GM23338 (cell line): ENCODE measurements around the gene SPART.

ENCODE experiments used
- STAT1 ChIP-seq: IDR thresholded peaks from one replicate; pipeline ENCODE4 v1.6.1; 2016; ENCODE audit warnings: antibody characterized with exemption; ENCODE audit not compliant: unreplicated experiment
- ZNF114 ChIP-seq: fragments of 250-450 bp; sonication (Bioruptor Pico); IDR thresholded peaks from 2 replicates; pipeline ENCODE4 v1.5.0; 2020; ENCODE audit warnings: mild to moderate bottlenecking, moderate library complexity
- TF ChIP-seq, protein P1 (sequence below), 2 experiments: fragments of 200-600 bp in 1 of 2; sonication (generic) in 1 of 2; conservative IDR thresholded peaks; 2 replicates each; pipeline versions ENCODE4 v1.5.1 to v1.6.1; 2016 to 2017; ENCODE audit warnings: antibody characterized with exemption in 2 of 2, low read depth in 2 of 2, mild to moderate bottlenecking in 2 of 2, moderate library complexity in 1 of 2
- TF ChIP-seq, protein P2 (sequence below): IDR thresholded peaks from one replicate; pipeline ENCODE4 v1.6.1; 2018; ENCODE audit warnings: antibody characterized with exemption; ENCODE audit not compliant: unreplicated experiment

DNA sequence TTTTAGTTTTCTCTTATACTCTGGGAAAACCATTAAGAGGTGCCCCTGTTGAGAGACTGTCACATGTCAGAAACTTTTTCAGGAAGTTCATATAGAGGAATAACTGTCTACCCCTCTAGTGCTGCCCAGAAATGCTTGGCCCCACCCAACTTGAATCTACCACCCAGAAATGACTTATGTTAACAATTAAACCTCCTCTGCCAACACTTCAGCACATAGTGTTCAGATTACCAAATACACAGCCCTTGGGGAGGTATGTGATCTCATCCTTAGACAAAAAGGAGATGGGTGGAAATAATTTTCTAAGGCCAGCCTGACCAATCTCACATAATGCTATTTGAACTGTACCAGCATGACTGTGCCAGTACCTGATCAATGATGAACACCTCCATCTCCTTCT is 84.2 kb downstream of the SPART start:
- TF ChIP-seq, protein P1, sequence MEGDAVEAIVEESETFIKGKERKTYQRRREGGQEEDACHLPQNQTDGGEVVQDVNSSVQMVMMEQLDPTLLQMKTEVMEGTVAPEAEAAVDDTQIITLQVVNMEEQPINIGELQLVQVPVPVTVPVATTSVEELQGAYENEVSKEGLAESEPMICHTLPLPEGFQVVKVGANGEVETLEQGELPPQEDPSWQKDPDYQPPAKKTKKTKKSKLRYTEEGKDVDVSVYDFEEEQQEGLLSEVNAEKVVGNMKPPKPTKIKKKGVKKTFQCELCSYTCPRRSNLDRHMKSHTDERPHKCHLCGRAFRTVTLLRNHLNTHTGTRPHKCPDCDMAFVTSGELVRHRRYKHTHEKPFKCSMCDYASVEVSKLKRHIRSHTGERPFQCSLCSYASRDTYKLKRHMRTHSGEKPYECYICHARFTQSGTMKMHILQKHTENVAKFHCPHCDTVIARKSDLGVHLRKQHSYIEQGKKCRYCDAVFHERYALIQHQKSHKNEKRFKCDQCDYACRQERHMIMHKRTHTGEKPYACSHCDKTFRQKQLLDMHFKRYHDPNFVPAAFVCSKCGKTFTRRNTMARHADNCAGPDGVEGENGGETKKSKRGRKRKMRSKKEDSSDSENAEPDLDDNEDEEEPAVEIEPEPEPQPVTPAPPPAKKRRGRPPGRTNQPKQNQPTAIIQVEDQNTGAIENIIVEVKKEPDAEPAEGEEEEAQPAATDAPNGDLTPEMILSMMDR (conservative IDR thresholded peaks at IDR 0.05; ENCODE audit: low read depth in 2 of 2): no peak
- TF ChIP-seq, protein P2, sequence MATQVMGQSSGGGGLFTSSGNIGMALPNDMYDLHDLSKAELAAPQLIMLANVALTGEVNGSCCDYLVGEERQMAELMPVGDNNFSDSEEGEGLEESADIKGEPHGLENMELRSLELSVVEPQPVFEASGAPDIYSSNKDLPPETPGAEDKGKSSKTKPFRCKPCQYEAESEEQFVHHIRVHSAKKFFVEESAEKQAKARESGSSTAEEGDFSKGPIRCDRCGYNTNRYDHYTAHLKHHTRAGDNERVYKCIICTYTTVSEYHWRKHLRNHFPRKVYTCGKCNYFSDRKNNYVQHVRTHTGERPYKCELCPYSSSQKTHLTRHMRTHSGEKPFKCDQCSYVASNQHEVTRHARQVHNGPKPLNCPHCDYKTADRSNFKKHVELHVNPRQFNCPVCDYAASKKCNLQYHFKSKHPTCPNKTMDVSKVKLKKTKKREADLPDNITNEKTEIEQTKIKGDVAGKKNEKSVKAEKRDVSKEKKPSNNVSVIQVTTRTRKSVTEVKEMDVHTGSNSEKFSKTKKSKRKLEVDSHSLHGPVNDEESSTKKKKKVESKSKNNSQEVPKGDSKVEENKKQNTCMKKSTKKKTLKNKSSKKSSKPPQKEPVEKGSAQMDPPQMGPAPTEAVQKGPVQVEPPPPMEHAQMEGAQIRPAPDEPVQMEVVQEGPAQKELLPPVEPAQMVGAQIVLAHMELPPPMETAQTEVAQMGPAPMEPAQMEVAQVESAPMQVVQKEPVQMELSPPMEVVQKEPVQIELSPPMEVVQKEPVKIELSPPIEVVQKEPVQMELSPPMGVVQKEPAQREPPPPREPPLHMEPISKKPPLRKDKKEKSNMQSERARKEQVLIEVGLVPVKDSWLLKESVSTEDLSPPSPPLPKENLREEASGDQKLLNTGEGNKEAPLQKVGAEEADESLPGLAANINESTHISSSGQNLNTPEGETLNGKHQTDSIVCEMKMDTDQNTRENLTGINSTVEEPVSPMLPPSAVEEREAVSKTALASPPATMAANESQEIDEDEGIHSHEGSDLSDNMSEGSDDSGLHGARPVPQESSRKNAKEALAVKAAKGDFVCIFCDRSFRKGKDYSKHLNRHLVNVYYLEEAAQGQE: no peak
- TF ChIP-seq ZNF114 (CRISPR knock-in tag): no peak
- TF ChIP-seq STAT1: no peak
